ENCODE measurements around the gene LRRK2.

Gene LRRK2

DNA sequence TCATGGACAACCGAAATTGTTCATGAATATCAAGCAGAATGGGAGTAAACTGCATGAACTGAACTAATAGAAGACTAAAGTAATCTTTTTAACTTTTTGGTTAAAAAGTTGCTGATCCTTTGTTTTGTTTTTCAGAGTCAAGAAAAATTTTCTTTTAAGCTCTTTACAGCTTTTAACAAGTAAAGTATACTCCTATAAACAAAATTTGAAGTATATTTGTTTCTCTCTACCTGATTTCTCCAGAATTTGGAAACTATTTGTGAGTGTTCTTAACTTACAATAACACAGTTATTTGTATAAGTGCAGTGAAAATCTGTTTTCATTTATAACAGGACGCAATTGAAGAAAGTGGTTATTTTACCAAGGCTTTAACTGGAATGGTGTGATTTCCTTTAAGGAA lies 12.2 kb upstream of the LRRK2 start:
- TF ChIP-seq, protein P1, sequence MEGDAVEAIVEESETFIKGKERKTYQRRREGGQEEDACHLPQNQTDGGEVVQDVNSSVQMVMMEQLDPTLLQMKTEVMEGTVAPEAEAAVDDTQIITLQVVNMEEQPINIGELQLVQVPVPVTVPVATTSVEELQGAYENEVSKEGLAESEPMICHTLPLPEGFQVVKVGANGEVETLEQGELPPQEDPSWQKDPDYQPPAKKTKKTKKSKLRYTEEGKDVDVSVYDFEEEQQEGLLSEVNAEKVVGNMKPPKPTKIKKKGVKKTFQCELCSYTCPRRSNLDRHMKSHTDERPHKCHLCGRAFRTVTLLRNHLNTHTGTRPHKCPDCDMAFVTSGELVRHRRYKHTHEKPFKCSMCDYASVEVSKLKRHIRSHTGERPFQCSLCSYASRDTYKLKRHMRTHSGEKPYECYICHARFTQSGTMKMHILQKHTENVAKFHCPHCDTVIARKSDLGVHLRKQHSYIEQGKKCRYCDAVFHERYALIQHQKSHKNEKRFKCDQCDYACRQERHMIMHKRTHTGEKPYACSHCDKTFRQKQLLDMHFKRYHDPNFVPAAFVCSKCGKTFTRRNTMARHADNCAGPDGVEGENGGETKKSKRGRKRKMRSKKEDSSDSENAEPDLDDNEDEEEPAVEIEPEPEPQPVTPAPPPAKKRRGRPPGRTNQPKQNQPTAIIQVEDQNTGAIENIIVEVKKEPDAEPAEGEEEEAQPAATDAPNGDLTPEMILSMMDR (IDR thresholded peaks at IDR 0.05), result no peak
- no peak for TF ChIP-seq ZFX (IDR thresholded peaks at IDR 0.05; ENCODE audit: borderline replicate concordance)

DNA sequence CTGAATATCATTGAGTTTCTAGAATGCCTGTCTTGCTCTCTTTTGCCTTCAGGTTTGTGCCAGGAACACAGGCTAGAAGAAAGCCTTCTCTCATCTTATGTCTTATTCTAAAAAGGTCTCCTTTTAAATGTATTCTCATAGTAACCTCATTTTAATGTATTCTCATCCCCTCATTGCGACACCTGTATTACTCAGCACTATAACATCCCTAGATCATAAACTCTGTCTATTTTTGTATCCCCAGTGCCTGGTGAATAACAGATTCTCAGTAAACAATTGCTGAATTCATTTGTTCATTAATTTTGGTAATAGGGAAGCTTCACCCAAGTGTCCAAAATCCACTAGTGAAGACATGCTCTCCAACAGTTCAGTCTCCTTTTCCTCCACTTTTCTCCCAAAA lies 8.8 kb upstream of the LRRK2 start:
- no peak overlapping the region for H3K27ac ChIP-seq
- no peak for TF ChIP-seq ZFX (IDR thresholded peaks at IDR 0.05; ENCODE audit: borderline replicate concordance)
- TF ChIP-seq, protein P1 (IDR thresholded peaks at IDR 0.05), result no peak

More for the DNA sequence above, 12.2 kb upstream of the LRRK2 start:
- no peak overlapping the region for H3K27ac ChIP-seq

DNA sequence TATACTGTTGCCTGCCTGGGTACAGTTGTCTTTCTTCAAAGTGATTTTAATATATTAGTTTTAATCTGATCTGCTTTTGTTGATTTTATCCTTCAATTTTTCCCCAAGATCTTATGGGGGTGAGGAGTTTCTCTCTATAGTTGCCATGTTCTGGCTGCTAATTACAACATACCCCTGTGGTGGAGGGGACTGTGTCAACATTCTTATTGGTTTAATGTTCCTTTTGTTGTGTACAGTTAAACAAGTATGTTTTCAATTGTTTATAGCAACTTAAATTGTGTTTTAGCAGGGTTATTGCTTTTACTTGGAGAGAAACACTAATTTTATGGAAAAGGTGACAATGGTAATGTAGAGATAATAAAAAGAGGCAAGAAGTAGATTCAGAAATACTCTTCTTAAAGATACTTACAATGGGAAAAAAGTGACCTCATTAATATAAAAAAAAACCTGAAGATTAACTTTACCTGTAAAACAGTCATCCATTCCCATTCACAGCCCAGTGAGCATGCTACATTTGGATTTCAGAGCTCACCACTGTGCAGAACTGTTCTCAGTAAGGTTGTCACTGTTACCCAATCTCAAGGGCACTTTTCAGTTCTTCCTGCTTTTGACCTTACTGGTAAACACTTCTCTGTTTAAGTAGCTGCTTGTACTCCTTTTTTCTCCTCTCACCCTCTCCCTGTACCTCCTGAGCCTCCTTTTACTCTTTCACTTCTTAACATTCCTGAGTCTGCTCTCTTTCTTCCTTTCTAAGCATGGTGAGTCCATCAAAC lies 8.1 kb upstream of the LRRK2 start:
- TF ChIP-seq, protein P1 (IDR thresholded peaks at IDR 0.05), result no peak
- TF ChIP-seq ZFX (IDR thresholded peaks at IDR 0.05; ENCODE audit: borderline replicate concordance), result no peak
- H3K27ac ChIP-seq, result no peak overlapping the region

DNA sequence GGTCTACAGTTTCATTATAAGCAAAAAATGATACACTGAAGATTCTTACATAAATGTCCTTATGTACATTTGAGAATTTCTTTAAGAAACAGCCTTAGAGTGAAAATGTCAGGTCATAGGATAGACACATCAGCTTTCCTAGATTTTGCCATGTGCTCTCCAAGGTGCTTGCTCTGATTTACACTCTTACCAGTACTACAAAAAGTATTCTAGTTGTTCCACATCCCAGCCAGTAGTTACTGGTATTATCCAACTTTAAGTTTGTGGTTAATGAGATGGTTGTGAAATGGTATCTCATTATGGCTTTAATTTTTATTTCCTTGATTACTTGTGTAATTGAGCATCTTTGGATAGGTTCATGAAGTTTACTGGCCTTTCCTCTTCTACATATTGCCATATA lies 5.0 kb upstream of the LRRK2 start:
- H3K27ac ChIP-seq, result no peak overlapping the region
- no peak for TF ChIP-seq ZFX (IDR thresholded peaks at IDR 0.05; ENCODE audit: borderline replicate concordance)
- TF ChIP-seq, protein P1 (IDR thresholded peaks at IDR 0.05), result no peak

DNA sequence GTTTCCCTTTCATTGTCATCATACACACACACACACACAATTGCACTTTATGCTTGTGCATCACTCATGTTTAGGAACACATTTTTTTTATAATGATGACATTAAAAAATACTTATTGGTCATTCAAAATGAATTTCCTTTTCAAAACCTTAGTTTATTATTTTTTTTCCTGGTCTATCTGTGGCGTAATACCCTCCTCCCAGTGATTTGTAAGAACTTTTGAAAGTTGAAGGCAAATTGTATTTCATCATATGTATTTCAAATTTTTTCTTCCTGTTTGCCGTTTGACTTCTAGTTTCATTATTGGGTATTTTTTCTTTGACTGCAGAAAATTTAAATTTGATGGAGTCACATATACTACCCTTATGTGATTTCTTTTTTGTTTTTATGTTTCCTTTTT lies 2.5 kb upstream of the LRRK2 start:
- TF ChIP-seq ZFX (IDR thresholded peaks at IDR 0.05; ENCODE audit: borderline replicate concordance), result no peak
- TF ChIP-seq, protein P1 (IDR thresholded peaks at IDR 0.05), result no peak
- H3K27ac ChIP-seq, result no peak overlapping the region

DNA sequence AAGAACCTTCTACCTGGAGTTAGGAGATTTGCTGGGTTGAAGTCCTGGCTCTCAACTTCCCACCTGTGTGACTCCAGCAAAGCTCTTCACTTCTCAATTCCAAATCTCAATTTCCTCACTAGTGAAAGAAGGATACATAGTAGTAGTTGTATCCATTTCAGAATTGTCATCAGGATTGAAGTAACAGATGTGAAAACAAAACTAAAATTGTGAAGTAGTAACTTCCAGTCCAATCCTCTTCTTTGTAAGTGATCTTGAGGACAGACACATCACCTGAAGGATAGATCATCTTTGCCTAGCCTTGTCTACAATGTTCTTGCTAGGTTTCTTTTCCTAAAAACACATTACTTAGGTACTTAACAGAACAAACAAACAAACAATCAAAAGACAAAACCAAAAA lies 1.2 kb upstream of the LRRK2 start:
- H3K27ac ChIP-seq, result peak overlapping the region; percentile 65; the same call in 1 of the 2 replicates
- no peak for TF ChIP-seq ZFX (IDR thresholded peaks at IDR 0.05; ENCODE audit: borderline replicate concordance)
- TF ChIP-seq, protein P1 (IDR thresholded peaks at IDR 0.05), result no peak

DNA sequence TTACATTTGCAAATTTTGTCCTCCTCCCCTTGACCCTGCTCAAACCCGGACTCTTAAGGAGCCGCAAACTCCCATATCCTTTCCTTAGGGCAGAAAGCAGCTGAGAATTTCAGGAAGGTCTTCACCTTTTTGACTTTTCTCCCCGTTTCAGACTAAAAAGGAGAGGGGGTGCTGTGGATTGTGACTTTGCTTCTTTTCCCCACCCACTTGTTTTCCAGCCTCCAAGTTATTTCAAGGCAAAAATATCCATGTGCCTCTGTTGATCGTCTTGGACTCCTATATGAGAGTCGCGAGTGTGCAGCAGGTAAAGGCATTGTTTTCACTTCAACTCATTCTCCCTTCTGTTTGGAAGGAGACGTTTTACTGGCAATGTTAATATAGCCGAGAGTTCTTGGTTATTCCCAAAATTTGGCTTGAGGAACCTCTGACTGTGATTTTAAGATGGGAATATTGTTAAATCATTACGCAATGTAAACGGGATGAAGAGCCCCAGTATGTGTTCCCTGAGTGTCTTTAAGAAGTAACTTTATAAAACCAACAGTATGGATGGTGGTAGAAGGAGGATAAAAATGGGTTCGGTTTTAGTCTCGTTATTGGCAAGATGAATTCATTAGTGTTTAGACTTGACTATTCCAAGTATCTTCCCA lies 663 bp downstream of the LRRK2 start:
- peak overlapping the region; percentile 65 for H3K27ac ChIP-seq
- no peak for TF ChIP-seq ZFX (IDR thresholded peaks at IDR 0.05; ENCODE audit: borderline replicate concordance)
